ENCODE data around the gene SLCO2A1.
A peak's percentile ranks its signal among the peaks of the same experiment; 100 is the strongest.

SLCO2A1 gene

DNA sequence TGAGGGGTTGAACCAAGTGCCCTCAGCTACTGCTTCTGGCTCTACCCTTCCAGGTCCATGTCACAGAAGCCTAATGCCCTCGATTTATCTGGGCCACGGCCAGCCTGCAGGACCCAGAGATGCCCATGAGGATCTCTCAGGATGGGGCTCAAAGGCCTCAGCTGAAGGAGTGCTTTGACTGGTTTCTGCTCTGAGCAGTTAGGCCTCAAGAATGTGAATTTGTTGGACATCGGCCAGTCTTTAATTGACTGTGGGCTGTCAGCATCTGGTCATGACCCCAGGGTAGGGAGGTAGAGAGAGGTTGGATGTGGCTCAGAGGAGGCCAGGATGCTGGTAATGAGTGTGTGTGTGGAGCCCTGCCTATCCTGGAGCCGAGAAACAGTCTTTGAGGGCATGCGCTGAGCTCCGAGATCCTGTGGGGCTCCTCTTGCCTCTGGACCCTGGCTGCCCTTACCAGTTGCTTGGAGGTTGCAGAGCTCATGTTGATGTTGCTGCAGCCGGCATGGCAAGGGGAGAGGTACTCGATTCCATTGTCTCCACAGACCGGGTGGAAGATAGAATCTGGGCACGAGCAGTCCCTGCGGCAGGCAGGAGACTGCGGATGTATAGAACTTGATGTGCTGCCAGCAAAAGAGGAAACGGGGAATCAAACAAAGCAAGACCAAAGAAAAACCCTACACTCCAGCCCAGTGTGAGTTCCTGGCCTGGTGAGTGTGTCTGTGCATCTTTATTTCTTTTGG is 84.9 kb downstream of the SLCO2A1 start:
- no peak for DNase-seq

- DNase-seq, result no peak
These were observed 85.5 kb downstream of the SLCO2A1 start for GRCh38 chr3:133944181-133944580.

GRCh38 chr3:133943639-133944141 is 86.0 kb downstream of the SLCO2A1 start:
- no peak for DNase-seq

DNA sequence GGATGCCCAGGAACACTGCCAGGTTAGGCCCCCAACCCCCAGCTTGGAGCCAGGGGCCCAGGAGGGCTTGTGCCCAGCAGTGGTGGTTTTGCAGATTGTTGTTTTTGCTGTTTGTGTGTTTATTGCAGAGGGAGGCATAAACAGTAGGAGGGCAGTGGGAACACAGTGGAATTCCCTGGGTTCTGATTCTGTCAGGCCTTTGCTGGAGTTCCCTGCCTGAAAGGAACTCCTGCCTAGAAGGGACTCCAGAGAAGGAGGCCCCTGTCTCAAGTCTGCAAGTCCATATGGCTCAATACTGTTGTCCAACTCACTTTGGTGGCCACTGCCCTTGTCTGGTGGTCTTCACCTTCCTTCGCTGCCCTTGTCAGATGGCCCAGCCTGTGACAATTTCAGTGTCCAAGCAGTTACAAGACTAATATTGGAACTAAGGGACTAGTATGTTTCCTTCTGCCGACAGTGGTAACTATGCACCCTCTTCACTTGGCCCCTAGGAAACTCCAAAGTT is 86.6 kb downstream of the SLCO2A1 start:
- no peak for DNase-seq

DNA sequence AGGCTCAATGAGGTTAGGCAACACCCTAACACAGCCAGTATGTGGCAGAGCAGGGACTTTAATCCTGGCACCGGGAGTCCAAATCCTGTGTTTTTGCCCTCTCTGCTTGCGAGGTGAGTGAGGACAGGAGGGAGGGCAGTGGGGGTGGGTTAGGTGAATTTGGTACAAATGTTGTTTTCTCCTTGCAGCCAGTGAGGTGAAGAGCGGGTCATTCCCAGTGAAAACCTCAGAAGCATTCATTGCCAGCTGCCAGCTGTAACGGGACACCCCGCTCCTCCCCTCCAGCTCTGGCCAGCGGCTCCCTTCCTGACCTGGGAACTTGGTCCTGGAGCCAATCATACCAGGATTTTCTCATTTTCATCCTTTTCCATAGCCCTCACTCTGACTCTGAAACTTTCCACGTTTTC is 88.3 kb downstream of the SLCO2A1 start:
- DNase-seq, result peak; percentile 34

DNA sequence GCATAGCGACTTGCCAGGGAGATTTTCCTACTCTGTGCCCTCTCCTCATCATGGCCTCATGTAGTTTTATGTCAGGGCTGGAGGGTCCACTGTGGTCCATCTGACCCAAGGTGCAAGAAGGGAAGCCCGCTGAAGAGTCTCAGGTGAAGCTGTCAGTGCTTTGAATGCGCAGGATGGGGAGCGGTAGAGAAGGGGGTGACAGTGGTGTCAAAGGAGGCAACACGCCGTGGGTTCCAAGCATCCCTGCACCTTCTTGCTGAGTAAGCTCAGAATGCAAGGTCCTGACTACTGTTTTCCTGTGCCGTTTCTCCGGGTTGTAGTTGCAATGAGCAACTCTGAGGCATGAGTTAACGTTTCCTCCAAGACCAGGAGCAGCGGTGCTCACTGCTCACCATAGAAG is 89.2 kb downstream of the SLCO2A1 start:
- DNase-seq, result no peak

GRCh38 chr3:133939463-133939835 is 90.3 kb downstream of the SLCO2A1 start:
- no peak for DNase-seq

- DNase-seq, result no peak
These were observed 90.8 kb downstream of the SLCO2A1 start for GRCh38 chr3:133938770-133939462.

DNA sequence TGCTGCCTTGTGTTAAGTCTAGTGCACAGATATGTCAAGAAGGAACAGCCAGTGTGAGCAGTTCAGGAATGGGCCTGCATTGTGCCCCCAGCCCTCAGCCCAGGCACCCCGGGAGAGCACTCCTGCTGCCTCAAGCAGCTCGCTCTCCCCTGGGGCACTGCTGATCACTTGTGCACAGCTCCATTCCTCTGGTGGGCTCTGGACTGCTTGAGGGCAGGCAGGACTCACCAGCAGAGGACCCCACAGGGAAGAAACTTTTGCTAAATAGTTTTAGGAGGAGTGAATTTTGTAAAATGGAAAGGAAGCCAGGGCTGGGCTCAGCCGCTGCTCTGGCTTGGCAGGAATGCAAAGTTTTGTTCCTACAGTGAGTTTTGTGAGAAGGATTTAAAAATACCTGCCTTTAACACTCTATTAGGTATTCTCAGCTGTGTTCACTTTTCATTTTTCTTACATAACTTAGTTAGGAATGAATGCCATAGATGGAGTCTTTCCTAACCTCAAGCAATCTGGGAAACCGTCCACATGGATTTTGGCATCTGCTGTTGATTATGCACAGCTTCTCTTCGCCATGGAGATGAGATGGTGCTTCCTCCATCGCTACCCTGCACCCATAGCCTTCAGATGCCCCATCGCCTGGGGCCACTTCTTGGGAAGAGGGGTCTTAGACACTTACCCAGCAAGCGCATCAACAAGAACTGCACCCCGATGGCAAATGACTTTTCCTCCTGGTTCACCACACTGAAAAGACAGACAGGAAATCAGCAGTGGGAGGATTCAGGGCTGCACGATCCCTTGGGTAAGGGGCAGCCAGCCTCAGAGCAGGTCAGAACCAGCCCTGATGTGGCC is 91.7 kb downstream of the SLCO2A1 start:
- DNase-seq, result no peak

GRCh38 chr3:133937061-133937686 is 92.6 kb downstream of the SLCO2A1 start:
- no peak for DNase-seq

DNA sequence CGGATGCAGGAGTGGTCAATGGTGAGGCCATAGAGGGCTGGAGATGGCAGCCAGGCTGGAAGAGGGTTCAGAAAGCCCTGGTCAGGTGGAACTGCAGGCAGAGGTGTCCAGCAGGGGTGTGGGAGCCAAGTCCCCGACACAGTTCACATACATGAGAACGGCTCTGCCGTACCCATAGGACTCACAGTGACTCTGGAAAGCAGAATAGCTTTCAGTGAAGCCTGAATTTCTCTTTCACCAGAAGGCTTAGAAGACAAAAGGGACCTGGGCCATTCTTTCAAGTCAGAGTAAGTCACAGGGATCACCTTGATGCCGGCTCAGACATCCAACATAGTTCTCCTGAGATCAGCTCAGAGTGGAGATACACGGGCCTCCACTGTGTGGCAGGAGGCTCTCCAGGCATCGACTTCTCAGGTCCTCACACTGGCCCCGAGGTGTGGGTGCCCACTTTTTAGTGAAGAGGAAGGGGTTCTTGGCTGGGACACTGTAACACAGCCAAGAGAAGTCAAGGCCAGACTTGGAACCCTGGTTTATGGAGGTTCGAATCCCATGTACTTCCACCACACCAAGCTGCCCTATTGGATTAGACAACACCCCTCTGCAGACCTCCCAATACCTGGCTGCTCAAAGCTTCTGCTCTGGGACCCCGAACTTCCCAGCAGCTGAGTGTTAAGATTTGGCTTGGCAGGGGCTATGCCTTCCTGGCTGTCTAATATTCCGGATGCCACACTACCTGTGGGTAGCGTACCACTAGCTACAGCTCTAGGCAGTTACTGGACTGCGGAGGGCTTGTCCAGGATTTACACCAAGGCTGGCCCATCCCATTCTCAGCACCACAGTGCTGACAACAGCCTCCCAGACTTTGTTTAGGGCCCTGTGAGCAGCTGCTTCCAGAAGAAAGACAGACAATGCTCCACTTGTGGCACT is 93.6 kb downstream of the SLCO2A1 start:
- DNase-seq, result no peak

GRCh38 chr3:133934996-133935842 is 94.5 kb downstream of the SLCO2A1 start:
- DNase-seq, result no peak

- no peak for DNase-seq
These were observed 95.4 kb downstream of the SLCO2A1 start for GRCh38 chr3:133934073-133934970.

DNA sequence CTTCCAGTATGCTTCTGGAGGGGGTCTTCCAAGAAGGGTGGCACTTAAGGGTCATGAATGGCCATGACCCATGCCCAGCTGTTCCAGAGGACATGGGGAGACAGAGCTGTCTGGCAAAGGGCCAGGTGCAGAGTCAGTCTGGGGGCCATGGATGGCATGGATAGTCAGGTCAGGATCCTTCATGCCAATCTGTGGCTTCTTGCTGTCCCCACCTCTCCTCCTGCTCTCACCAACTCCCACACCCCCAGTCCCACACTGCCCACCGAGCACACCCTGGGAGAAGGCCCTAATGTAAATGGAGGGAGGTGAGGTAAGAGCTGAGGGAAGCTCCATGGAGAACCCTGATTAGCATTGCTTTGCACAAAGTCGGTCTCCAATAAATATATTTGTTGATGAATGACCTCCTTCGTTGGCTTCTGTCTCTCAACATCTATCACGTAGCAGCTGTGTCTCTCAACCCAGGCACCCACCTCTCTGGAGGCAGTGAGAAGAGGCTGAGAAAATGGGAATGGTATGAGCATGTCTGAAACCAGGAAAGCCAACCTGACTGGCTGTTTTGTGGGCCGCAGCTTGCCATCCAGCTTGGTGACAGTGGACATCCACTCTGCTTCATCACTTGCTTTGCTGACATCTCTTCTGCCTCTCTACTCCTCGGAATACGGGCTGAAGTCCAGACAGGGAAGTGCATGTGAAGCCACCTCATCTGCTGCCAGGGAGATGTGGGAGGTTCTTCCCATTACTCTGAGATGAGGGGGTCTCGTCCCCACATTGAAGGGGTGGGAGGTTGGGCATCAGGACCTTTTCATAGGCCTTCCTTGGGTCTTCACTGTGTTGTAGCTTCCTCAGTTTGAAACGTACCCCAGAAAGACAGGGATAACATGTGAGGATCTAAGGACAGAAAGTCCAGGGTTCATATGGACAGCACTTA is 96.4 kb downstream of the SLCO2A1 start:
- DNase-seq, result no peak

DNA sequence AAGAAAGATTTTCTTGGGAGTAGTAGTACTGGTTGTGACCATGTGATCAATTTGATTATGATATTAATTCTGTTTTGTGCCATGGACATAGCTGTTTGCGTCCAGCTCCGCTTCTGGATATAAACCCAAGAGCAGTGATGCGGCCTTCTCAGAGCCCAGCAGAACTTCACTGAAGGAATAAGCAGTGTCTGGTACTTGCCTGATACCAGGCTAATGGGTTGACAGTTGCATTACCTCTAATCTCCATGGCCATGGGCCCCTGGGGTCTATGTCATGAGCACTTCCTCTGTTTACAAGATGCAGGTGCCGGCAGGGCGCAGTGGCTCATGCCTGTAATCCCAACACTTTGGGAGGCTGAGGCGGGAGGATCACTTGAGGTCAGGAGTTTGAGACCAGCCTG is 97.7 kb downstream of the SLCO2A1 start:
- DNase-seq, result no peak

DNA sequence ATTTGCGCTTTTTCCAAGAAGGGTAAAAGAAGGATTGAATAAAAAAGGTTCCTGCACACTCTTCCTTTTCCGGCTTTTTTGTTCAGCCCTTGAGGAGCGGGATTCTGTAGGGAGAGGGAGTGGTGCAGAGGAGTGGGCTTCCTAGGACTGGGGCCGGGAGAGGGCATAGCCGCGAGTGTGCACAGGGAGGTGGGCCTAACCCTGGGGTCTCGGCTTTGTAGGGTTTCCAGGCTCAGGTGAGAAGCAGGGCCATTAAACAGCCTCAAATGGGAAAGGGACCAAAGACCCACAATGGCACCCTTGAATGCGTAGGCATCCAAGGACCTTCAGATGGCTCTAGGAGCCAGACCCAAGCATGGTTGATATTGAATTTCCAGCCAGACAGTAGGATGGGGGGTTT is 98.6 kb downstream of the SLCO2A1 start:
- no peak for DNase-seq

DNA sequence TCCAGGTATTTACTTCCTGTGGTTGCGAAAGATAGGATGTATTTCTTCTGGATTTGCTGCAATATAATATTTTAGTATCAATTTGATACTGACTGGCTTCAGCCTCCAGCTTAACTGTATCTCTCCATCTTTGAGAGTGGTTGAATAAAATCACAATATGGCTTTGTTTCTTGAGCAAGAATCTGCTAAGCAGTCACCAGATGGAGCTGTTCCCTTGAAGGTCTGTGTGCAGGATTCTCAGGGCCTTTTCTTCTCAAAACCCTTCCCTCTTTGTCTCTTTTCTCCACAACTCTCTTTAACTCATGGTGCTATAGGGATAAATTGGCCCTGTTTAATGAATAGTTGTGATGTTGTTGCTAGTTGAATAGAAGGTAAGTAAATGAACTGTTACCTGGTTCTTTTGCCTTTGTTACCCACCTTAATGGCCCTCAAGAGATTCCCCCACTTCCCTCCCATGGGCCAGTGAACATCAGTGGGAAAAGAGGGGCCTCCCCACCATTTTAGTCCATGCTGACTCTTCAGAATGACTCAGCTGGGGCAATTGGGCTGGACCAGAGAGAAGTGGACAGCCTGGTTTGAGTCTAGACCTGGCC is 99.3 kb downstream of the SLCO2A1 start:
- peak; percentile 76 for DNase-seq

Data from NCI-H2171 treated with DMSO at 0.1 percent for 48 hours (cell line).